Ovary (tissue), 9 donors: ENCODE results near the gene SLC16A3. TPM values are rescaled to one million over a fixed set of nuclear protein-coding genes. Genes with fewer than 3 reads are reported as not detected.

Experiments
- DNase-seq, 5 donors: peaks; one replicate each; pipeline ENCODE4 v3.0.0-alpha.2; 2019 to 2020
- H3K27ac ChIP-seq, 2 donors: fragments of 200-600 bp; one replicate each; pipeline versions ENCODE4 v1.5.1 to v1.8.0; 2019 to 2022
- H3K27me3 ChIP-seq: fragments of 200-600 bp; one replicate; pipeline ENCODE4 v1.8.0; 2022
- H3K36me3 ChIP-seq: fragments of 200-600 bp; sonication (generic); one replicate; pipeline ENCODE4 v1.5.1; 2019
- H3K4me1 ChIP-seq: one replicate; pipeline ENCODE4 v1.8.1; 2013; ENCODE audit warnings: mild to moderate bottlenecking, moderate library complexity; ENCODE audit not compliant: insufficient read depth
- H3K4me3 ChIP-seq: fragments of 200-600 bp; sonication (generic); one replicate; pipeline ENCODE4 v1.5.1; 2017
- H3K9me3 ChIP-seq, 2 donors: fragments of 200-600 bp in 1 of 2; sonication (generic) in 1 of 2; one replicate each; pipeline versions ENCODE4 v1.5.1 to v1.8.1; 2013 to 2019; ENCODE audit warnings: mild to moderate bottlenecking in 1 of 2, moderate library complexity in 1 of 2
- EP300 ChIP-seq: sonication (generic); formaldehyde crosslinking; IDR thresholded peaks from one replicate; pipeline ENCODE4 v1.6.1; 2017; ENCODE audit warnings: antibody characterized with exemption
- POLR2A ChIP-seq: fragments of 450-650 bp; IDR thresholded peaks from one replicate; pipeline ENCODE4 v1.6.1; 2017; ENCODE audit warnings: antibody characterized with exemption, mild to moderate bottlenecking, moderate library complexity
- WGBS, 3 donors: extraction: QIAGEN DNeasy Blood & Tissue Kit in 1 of 3; methylation state at CpG; one replicate each; pipeline versions ENCODE4 v1.1.5 to v1.1.7; 2013 to 2017; 5-methylcytosine and 5-hydroxymethylcytosine counted together
- intact Hi-C, 4 donors: fragments of 100-400 bp; cut with DNase I; formaldehyde crosslinking; loops; one replicate each; pipeline versions ENCODE4 v1.11.0 to v1.15.1; 2022 to 2023
- polyA plus RNA-seq, 2 donors: library from polyadenylated mRNA; stranded (reverse); fragments of 200-250 nt in 1 of 2; fragments of 350-450 nt in 1 of 2; fragmentation: Illumina TruSeq in 1 of 2; extraction: RNeasy Lipid Tissue Mini Kit (QIAGEN cat#74804) in 1 of 2; gene quantifications; one replicate each; pipeline ENCODE4 v1.2.3, GENCODE V29; 2013 to 2014
- total RNA-seq, 7 donors: library from RNA; depleted of rRNA in 2 of 7; stranded (reverse); fragments of >200 nt in 2 of 7; fragmentation: NEBNext Ultra II Directional in 3 of 7; extraction: Animal tissue kit (Norgen Biotek cat#: 25700) in 3 of 7; gene quantifications; one replicate each; pipeline versions ENCODE4 v1.1.0 to v1.2.4, GENCODE V29; 2016 to 2023
- TF ChIP-seq, protein P1 (sequence below), 3 donors: fragments of 450-650 bp in 2 of 3; fragments of 200-600 bp in 1 of 3; IDR thresholded peaks; one replicate each; pipeline versions ENCODE4 v1.5.1 to v1.8.0; 2016 to 2022; ENCODE audit warnings: antibody characterized with exemption in 3 of 3, mild to moderate bottlenecking in 1 of 3
- donor health status: DM: no; HTN: no; CAD: no; lungs with moderate emphysema.
- donor health status: DM: no; HTN: no; CAD: no.
- donor health status: Bipolar disorder and iron deficiency.
- donor health status: DM: yes; HTN: yes; CAD: no.
- donor health status: DM: no; HTN: no; CAD: no.
- donor health status: DM: yes; HTN: yes; CAD: no.

The SLC16A3 gene
- total and polyA plus RNA-seq, 9 donors, result 3.5 to 23.2 (median 15.8) TPM

- Histone ChIP-seq H3K4me3 (no peak overlapping the region), H3K9me3 (no peaks in the 10 kb centered on the region), H3K27ac (no peak overlapping the region), H3K4me1 (peaks cover 2% of the 10 kb centered on the region), H3K27me3 (no peaks in the 10 kb centered on the region), H3K36me3 (no peaks in the 10 kb centered on the region)
- TF ChIP-seq EP300, result no peak
- TF ChIP-seq POLR2A, result no peak
- TF ChIP-seq, protein P1, sequence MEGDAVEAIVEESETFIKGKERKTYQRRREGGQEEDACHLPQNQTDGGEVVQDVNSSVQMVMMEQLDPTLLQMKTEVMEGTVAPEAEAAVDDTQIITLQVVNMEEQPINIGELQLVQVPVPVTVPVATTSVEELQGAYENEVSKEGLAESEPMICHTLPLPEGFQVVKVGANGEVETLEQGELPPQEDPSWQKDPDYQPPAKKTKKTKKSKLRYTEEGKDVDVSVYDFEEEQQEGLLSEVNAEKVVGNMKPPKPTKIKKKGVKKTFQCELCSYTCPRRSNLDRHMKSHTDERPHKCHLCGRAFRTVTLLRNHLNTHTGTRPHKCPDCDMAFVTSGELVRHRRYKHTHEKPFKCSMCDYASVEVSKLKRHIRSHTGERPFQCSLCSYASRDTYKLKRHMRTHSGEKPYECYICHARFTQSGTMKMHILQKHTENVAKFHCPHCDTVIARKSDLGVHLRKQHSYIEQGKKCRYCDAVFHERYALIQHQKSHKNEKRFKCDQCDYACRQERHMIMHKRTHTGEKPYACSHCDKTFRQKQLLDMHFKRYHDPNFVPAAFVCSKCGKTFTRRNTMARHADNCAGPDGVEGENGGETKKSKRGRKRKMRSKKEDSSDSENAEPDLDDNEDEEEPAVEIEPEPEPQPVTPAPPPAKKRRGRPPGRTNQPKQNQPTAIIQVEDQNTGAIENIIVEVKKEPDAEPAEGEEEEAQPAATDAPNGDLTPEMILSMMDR (IDR thresholded peaks at IDR 0.05), result no peak
- WGBS, 3 donors, result 69 to 81% (median 71%) methylated on average over 15 to 25 of the region's 25 CpGs
- DNase-seq, result no peak
- intact Hi-C loops, result no loop called here
These were observed 13.5 kb upstream of the SLC16A3 start for GRCh38 chr17:82215095-82215971.

- H3K4me1 ChIP-seq, result peaks cover 2% of the 10 kb centered on the region
- H3K27me3 ChIP-seq, result no peaks in the 10 kb centered on the region
- H3K4me3 ChIP-seq, result no peak overlapping the region
- H3K9me3 ChIP-seq, result no peaks in the 10 kb centered on the region
- H3K27ac ChIP-seq, result no peak overlapping the region
- DNase-seq, result no peak
- no peaks in the 10 kb centered on the region for H3K36me3 ChIP-seq
- intact Hi-C loops, result no loop called here
- TF ChIP-seq, protein P1 (IDR thresholded peaks at IDR 0.05), result no peak
- no peak for TF ChIP-seq POLR2A
- TF ChIP-seq EP300, result no peak
- WGBS, 3 donors, result 81 to 89% (median 86%) methylated on average over 12 of the region's 12 CpGs
These were observed 12.9 kb upstream of the SLC16A3 start for GRCh38 chr17:82215972-82216300.

DNA sequence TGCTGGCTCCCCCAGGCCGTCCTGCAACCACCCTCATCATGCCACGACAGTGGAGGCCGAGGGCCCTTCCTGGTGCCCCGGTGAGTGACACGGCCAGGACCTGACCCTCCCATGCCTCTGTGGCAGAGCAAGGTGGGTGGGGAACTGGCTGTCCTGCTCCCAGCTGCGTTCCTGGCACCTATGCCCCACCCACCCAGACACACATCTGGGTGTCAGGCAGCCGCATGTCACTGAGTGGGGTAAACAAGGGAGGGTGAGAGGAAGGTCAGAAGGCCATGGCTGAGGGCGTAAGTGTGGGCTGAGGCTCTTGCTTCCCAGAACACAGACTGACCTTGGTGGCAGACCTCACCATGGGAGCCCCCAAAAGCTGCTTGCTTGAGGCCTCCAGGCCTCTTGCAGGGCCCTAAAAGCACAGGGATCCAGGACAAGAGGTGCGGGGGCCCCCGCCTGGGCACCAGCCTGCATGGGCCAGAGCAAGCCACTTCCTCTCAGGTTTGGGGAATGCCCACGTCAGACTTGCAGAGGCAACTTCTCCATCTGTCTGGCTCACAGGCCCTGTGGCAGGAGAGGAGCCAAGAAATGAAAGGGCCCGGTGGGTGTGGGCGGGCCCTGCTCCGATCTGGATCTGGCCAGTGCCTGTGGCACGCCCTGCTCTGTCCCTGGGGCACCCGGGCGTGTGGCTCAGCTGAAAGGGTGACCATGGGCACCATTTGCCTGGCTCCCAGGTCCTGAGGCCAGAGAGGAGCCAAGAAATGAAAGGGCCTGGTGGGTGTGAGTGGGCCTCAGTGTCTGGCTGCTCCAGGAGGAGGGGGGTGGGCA lies 12.3 kb upstream of the SLC16A3 start:
- DNase-seq, result no peak
- H3K4me3 ChIP-seq, result no peak overlapping the region
- no peaks in the 10 kb centered on the region for H3K27me3 ChIP-seq
- H3K36me3 ChIP-seq, result no peaks in the 10 kb centered on the region
- TF ChIP-seq EP300, result no peak
- no peak for TF ChIP-seq POLR2A
- TF ChIP-seq, protein P1 (IDR thresholded peaks at IDR 0.05), result no peak
- H3K9me3 ChIP-seq, result no peaks in the 10 kb centered on the region
- H3K27ac ChIP-seq, result no peak overlapping the region
- WGBS, 3 donors, result 63 to 68% (median 68%) methylated on average over 17 of the region's 17 CpGs
- H3K4me1 ChIP-seq, result peaks cover 2% of the 10 kb centered on the region
- intact Hi-C loops, result no loop called here

- intact Hi-C loops, result no loop called here
- H3K4me3 ChIP-seq, result no peak overlapping the region
- WGBS, 3 donors, result 74 to 76% (median 74%) methylated on average over 11 to 12 of the region's 12 CpGs
- no peaks in the 10 kb centered on the region for H3K36me3 ChIP-seq
- TF ChIP-seq, protein P1 (IDR thresholded peaks at IDR 0.05), result no peak
- no peak for TF ChIP-seq EP300
- no peak for TF ChIP-seq POLR2A
- no peaks in the 10 kb centered on the region for H3K9me3 ChIP-seq
- peaks cover 2% of the 10 kb centered on the region for H3K4me1 ChIP-seq
- H3K27me3 ChIP-seq, result no peaks in the 10 kb centered on the region
- H3K27ac ChIP-seq, result no peak overlapping the region
- no peak for DNase-seq
These were observed 11.7 kb upstream of the SLC16A3 start for GRCh38 chr17:82217120-82217529.
